Suprapubic skin (tissue), 4 donors: ENCODE results near the gene TELO2.

Experiments used
- POLR2A ChIP-seq, 2 donors: fragments of 450-650 bp; IDR thresholded peaks; one replicate each; pipeline ENCODE4 v1.6.1; 2017; ENCODE audit warnings: antibody characterized with exemption in 2 of 2, mild to moderate bottlenecking in 2 of 2, moderate library complexity in 2 of 2
- POLR2AphosphoS5 ChIP-seq, 3 donors: sonication (generic); formaldehyde crosslinking; IDR thresholded peaks; one replicate each; pipeline ENCODE4 v1.6.1; 2017; ENCODE audit warnings: antibody characterized with exemption in 3 of 3
- TF ChIP-seq, protein P1 (sequence below), 2 donors: fragments of 200-600 bp in 1 of 2; fragments of 450-650 bp in 1 of 2; sonication (generic) in 1 of 2; IDR thresholded peaks; one replicate each; pipeline ENCODE4 v1.5.1; 2016 to 2019; ENCODE audit warnings: antibody characterized with exemption in 2 of 2, mild to moderate bottlenecking in 1 of 2, moderate library complexity in 1 of 2

DNA sequence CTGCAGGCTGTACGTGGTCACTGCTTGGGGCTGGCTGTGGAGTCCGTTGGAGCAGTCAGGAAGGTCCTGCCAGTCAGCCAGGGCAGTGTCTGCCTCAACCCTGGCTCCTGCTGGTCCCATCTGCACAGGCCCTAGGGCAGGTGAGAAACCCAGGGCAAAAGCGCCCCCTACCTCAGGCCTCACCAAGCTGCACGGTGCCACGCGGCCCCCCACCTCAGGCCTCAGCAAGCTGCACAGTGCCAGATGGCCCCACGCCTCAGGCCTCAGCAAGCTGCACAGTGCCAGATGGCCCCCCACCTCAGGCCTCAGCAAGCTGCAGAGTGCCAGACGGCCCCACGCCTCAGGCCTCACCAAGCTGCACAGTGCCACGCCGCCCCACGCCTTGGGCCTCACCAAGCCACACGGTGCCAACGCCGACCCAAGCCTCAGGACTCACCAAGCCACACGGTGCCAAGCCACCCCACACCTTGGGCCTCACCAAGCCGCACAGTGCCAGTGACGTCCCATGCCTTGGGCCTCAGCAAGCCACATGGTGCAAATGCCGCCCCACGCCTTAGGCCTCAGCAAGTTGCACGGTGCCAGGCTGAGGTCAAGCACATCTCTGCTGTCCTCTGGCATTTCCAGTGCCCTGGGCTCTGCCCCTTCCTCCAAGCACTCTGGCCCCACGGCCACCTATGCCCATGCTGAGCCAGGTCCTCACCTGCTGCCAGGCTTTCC lies 45.8 kb downstream of the TELO2 start:
- TF ChIP-seq, protein P1, sequence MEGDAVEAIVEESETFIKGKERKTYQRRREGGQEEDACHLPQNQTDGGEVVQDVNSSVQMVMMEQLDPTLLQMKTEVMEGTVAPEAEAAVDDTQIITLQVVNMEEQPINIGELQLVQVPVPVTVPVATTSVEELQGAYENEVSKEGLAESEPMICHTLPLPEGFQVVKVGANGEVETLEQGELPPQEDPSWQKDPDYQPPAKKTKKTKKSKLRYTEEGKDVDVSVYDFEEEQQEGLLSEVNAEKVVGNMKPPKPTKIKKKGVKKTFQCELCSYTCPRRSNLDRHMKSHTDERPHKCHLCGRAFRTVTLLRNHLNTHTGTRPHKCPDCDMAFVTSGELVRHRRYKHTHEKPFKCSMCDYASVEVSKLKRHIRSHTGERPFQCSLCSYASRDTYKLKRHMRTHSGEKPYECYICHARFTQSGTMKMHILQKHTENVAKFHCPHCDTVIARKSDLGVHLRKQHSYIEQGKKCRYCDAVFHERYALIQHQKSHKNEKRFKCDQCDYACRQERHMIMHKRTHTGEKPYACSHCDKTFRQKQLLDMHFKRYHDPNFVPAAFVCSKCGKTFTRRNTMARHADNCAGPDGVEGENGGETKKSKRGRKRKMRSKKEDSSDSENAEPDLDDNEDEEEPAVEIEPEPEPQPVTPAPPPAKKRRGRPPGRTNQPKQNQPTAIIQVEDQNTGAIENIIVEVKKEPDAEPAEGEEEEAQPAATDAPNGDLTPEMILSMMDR (IDR thresholded peaks at IDR 0.05), result no peak
- TF ChIP-seq POLR2A (IDR thresholded peaks at IDR 0.05) (no peak), POLR2AphosphoS5 (IDR thresholded peaks at IDR 0.05) (no peak)
